ENCODE measurements around the gene MRFAP1.

Gene MRFAP1

DNA sequence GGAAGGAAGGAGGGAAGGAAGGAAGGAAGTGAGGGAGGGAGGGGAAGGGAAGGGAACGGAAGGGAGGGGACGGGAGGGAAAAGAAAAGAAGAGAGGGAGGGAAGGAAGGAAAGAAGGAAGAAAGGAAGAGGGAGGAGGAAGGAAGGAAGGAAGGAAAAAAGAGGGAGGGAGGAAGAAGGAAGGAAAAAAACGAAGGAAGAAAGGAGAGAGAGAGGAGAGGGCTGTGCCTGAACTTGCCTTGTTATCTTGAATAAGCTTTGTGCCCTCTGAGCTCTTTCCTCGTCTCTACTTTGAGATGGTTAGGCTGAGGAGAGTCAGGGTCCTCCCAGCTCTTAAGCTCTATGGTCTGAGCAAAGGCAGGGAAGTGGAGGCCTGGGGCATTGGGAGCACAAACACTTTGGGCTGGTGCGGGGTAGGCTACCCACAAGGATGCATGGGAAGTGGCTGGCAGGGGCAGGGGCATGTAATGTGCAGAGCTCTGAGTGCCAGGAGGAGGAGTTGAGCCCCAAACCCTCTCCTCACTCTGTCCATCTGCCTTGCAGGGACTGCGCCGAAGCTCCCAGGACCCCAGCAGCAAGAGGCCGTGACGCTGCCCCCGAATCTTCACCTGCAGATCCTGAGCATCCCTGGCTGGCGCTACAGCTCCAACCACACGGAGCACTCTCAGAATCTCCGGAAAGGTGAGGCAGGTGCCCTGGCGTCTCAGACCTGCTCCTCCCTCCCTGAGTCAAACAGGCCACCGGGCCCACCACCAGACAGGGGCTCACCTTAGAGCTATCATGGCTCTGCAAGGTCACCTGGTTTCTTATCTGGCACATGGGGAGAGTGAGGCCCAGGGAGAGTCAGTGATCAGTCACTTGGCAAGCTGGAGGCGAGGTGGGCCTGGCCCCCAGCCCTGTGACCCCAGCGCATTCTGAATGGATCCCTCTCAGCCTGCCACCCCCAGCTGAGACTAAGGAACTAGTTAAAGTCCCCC lies 26.5 kb upstream of the MRFAP1 start:
- Mint-ChIP-seq H3K9me3 (no peaks in the 10 kb centered on the region), H3K4me1 (no peaks in the 10 kb centered on the region)

DNA sequence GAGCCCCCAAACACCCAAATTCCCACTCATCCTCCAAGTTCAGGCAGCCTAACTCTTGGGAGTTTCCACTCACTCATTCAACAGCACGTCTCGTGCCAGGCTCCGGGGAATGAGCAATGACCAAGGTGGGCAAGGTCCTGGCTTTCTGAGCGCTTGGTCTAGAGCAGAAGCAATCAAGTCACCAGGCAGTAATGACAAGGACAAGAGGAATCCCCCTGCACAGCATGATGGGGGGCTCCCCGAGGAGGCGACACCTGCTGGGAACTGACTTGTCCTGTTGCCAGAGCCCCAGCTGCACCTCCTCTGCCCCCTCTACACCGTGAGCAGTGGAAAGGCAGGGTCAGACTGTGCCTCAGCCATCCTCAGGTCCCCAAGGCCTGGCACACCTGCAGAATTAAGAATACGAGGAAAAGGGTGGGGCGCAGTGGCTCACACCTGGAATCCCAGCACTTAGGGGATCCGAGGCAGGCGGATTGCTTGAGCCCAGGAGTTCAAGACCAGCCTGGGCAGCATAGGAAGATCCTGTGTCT lies 25.7 kb upstream of the MRFAP1 start:
- Mint-ChIP-seq H3K4me3 (no peak overlapping the region), H3K36me3 (ENCODE audit: low read depth) (peaks cover 25% of the 10 kb centered on the region), H3K27me3 (ENCODE audit: low read depth) (no peaks in the 10 kb centered on the region), H3K9me3 (no peaks in the 10 kb centered on the region), H3K4me1 (no peaks in the 10 kb centered on the region), H3K27ac (no peak overlapping the region)
- TF ChIP-seq, protein P1, sequence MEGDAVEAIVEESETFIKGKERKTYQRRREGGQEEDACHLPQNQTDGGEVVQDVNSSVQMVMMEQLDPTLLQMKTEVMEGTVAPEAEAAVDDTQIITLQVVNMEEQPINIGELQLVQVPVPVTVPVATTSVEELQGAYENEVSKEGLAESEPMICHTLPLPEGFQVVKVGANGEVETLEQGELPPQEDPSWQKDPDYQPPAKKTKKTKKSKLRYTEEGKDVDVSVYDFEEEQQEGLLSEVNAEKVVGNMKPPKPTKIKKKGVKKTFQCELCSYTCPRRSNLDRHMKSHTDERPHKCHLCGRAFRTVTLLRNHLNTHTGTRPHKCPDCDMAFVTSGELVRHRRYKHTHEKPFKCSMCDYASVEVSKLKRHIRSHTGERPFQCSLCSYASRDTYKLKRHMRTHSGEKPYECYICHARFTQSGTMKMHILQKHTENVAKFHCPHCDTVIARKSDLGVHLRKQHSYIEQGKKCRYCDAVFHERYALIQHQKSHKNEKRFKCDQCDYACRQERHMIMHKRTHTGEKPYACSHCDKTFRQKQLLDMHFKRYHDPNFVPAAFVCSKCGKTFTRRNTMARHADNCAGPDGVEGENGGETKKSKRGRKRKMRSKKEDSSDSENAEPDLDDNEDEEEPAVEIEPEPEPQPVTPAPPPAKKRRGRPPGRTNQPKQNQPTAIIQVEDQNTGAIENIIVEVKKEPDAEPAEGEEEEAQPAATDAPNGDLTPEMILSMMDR (IDR thresholded peaks at IDR 0.05; ENCODE audit: unreplicated experiment in 3 of 3): no peak

More for the DNA sequence above, 26.5 kb upstream of the MRFAP1 start:
- Mint-ChIP-seq H3K27ac (no peak overlapping the region), H3K27me3 (ENCODE audit: low read depth) (no peaks in the 10 kb centered on the region), H3K36me3 (ENCODE audit: low read depth) (peaks cover 25% of the 10 kb centered on the region), H3K4me3 (no peak overlapping the region)
- TF ChIP-seq, protein P1 (IDR thresholded peaks at IDR 0.05; ENCODE audit: unreplicated experiment in 3 of 3): no peak

DNA sequence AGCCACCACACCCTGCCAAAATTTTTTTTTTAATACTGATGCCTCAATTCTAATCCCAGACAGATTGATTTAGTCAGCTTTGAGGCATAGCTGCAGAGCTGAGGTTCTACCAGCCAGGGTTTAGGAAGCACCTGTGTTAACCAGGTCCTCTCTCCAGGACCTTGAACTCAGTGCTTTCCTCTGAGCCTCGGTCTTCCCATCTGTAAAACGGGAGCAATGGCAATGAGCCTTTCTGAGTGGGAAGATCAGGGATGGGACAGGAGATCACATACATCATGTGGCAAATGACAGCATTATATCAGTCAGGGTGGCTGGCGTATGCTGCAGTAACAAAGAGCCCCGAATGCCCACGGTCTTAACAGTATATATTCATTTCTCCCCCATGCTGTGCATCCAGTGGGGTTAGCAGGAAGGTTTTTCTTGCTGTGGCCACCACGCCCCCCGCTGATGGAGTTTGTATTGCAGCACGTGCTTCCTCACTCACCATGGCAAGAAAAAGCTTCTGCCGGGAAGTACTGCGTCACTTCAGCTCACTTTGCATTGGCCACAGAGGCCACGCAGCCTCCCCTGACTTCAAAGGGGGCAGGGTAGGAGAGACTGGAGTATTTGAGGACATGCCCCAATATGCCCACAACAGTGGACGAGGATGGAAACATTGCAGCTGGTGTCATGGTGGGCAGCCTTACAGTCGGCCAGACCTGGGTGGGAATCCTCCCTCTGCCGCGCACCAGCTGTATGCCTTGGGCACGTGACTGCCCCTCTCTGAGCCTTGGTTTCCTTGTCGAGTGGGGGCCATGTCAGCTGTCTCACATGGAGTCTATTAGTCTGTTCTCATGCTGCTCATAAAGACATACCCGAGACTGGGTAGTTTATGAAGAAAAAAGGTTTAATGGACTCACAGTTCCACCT lies 24.1 kb upstream of the MRFAP1 start:
- TF ChIP-seq, protein P1 (IDR thresholded peaks at IDR 0.05; ENCODE audit: unreplicated experiment in 3 of 3): no peak

DNA sequence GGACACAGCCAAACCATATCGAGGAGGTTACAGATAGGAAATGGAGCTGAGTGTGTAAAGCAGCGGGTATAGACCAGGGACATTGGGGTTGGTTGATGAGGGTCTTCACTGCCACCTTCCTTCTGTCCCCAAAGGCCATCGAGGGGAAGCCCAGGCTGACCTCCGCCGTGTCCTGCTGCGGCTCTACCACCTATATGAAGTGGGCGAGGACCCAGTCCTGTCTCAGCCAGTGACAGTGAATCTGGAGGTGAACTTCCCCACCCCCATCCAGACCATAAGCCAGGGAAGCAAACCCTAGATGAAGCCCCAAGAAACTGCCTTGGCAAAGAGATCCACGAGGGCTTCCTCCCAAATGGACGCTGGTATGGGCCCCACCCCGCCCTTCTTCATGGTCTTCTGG lies 23.2 kb upstream of the MRFAP1 start:
- TF ChIP-seq, protein P1 (IDR thresholded peaks at IDR 0.05; ENCODE audit: unreplicated experiment in 3 of 3): no peak
- H3K27ac Mint-ChIP-seq: no peak overlapping the region

More for the DNA sequence above, 24.1 kb upstream of the MRFAP1 start:
- Mint-ChIP-seq H3K4me1 (no peaks in the 10 kb centered on the region), H3K27me3 (ENCODE audit: low read depth) (no peaks in the 10 kb centered on the region), H3K36me3 (ENCODE audit: low read depth) (peaks cover 25% of the 10 kb centered on the region), H3K9me3 (no peaks in the 10 kb centered on the region), H3K27ac (no peak overlapping the region), H3K4me3 (no peak overlapping the region)

DNA sequence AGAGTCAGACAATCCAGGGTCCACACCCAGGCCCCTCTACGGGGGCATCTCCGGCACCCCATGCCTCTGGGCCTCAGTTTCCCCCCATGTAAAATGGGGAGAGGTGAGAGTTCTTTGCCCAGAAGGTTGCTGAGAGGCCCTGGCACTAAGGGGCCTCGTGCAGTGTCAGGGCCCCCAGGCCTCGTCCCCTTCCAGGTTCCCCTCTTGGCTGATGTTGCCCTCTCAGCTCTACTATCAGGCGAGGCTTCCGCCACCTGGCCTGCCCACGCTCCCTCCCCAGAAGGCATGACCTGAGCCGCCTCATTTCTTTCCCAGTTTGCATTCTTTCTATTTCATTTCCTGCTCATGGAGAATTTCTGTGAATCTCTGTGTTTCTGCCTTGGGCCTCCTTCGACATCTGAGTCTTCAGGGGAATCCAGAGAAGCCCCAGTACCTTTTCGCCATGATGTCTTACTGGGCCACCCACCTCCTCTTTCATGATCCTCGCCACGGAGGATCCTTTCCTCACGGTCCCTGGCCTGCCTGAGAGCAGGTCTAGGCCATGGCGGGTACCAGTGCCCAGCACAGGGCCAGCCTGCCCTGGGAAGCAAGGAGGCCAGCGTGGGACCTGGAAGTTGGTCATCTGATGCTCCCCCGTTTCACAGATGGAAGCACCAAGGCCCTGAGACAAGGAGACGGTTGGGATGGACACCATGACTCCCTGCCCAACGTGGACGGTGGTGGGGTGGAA lies 21.9 kb upstream of the MRFAP1 start:
- Mint-ChIP-seq H3K4me1 (no peaks in the 10 kb centered on the region), H3K27me3 (ENCODE audit: low read depth) (no peaks in the 10 kb centered on the region), H3K27ac (no peak overlapping the region), H3K4me3 (no peak overlapping the region), H3K9me3 (no peaks in the 10 kb centered on the region), H3K36me3 (ENCODE audit: low read depth) (peaks cover 21% of the 10 kb centered on the region)
- TF ChIP-seq, protein P1 (IDR thresholded peaks at IDR 0.05; ENCODE audit: unreplicated experiment in 3 of 3): no peak

More for the DNA sequence above, 23.2 kb upstream of the MRFAP1 start:
- Mint-ChIP-seq H3K4me1 (no peaks in the 10 kb centered on the region), H3K27me3 (ENCODE audit: low read depth) (no peaks in the 10 kb centered on the region), H3K36me3 (ENCODE audit: low read depth) (peaks cover 21% of the 10 kb centered on the region), H3K9me3 (no peaks in the 10 kb centered on the region), H3K4me3 (no peak overlapping the region)
